ENCODE results near the gene TMEM154.

DNA sequence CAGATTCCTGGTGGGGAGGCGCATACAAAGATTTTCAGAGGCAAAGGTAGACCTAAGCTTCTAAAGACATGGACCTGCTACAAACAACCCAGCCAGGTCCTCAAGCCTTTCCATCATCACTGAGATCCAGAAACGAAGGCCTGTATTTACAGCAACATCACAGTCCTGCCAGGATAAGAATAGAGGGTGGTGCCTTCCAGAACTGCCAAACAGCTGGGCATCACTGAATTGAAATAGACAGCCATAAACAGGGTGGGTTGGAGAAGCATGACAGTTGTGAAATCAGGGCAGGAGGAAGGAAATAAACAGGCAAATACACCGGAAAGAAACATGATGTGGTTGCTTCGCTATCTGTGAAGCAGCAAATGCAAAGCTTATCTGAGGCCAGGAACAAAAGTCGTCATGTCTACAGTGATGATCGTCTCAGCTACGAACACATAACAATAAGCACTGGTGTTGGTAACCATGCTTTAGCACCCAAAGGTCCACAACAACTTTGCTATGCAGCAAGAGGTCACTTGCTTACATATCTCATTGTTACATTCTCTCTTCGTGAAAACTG is 6.7 kb upstream of the TMEM154 start:
- TF ChIP-seq, protein P1, sequence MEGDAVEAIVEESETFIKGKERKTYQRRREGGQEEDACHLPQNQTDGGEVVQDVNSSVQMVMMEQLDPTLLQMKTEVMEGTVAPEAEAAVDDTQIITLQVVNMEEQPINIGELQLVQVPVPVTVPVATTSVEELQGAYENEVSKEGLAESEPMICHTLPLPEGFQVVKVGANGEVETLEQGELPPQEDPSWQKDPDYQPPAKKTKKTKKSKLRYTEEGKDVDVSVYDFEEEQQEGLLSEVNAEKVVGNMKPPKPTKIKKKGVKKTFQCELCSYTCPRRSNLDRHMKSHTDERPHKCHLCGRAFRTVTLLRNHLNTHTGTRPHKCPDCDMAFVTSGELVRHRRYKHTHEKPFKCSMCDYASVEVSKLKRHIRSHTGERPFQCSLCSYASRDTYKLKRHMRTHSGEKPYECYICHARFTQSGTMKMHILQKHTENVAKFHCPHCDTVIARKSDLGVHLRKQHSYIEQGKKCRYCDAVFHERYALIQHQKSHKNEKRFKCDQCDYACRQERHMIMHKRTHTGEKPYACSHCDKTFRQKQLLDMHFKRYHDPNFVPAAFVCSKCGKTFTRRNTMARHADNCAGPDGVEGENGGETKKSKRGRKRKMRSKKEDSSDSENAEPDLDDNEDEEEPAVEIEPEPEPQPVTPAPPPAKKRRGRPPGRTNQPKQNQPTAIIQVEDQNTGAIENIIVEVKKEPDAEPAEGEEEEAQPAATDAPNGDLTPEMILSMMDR (IDR thresholded peaks at IDR 0.05), result no peak
- TF ChIP-seq POLR2AphosphoS5 (IDR thresholded peaks at IDR 0.05) (no peak), POLR2A (IDR thresholded peaks at IDR 0.05) (no peak)
